Gastroesophageal sphincter (tissue), 3 donors: ENCODE data around the gene CD320.
"Not testable (repeated sequence)": the region's sequence is repeated elsewhere in the genome, so short reads cannot be mapped to it uniquely, and the experiment has no call there.

Experiments
- CTCF ChIP-seq, 4 experiments: fragments of 200-600 bp in 2 of 4; fragments of 450-650 bp in 2 of 4; sonication (generic) in 1 of 4; IDR thresholded peaks; one replicate each; pipeline ENCODE4 v1.5.1; 2017 to 2019; ENCODE audit warnings: antibody characterized with exemption in 4 of 4, mild to moderate bottlenecking in 2 of 4, moderate library complexity in 2 of 4
- POLR2A ChIP-seq, 2 donors: fragments of 450-650 bp; IDR thresholded peaks; one replicate each; pipeline ENCODE4 v1.6.1; 2017; ENCODE audit warnings: antibody characterized with exemption in 2 of 2, mild to moderate bottlenecking in 2 of 2, moderate library complexity in 1 of 2

GRCh38 chr19:8318835-8319234 lies 10.7 kb upstream of the CD320 start:
- TF ChIP-seq CTCF, POLR2A (IDR thresholded peaks at IDR 0.05): not testable (repeated sequence)
